Measurements from ENCODE around the gene DDX6.

DNA sequence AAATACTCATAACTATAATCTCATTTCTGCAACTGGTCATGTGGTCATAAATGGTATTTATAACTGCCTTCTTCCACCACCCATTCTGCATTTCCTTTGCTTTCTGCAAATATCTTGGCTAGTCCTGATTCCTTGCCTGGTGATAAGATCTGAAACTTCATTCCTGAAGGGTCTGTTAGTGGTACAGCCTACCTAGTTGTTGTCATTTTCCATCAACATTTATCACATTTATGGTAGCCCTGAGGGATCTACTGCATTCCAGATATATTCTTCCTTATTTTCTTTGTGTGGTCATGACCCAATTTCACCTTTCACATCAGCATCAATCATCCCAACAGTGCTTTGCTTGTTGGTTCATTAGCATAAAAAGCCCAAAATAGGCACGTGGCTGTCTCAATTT, 50.1 kb downstream of the DDX6 start:
- TF ChIP-seq, protein P1, sequence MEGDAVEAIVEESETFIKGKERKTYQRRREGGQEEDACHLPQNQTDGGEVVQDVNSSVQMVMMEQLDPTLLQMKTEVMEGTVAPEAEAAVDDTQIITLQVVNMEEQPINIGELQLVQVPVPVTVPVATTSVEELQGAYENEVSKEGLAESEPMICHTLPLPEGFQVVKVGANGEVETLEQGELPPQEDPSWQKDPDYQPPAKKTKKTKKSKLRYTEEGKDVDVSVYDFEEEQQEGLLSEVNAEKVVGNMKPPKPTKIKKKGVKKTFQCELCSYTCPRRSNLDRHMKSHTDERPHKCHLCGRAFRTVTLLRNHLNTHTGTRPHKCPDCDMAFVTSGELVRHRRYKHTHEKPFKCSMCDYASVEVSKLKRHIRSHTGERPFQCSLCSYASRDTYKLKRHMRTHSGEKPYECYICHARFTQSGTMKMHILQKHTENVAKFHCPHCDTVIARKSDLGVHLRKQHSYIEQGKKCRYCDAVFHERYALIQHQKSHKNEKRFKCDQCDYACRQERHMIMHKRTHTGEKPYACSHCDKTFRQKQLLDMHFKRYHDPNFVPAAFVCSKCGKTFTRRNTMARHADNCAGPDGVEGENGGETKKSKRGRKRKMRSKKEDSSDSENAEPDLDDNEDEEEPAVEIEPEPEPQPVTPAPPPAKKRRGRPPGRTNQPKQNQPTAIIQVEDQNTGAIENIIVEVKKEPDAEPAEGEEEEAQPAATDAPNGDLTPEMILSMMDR (IDR thresholded peaks at IDR 0.05; ENCODE audit: poor library complexity, severe bottlenecking), result no peak
- TF ChIP-seq RAD21 (conservative IDR thresholded peaks at IDR 0.05) (no peak), EZH2 (IDR thresholded peaks at IDR 0.05; ENCODE audit: borderline replicate concordance, insufficient read depth, low read length, poor library complexity, severe bottlenecking) (no peak), POLR2AphosphoS5 (IDR thresholded peaks at IDR 0.05) (no peak)

Data from neural cell (in vitro differentiated cells).